ENCODE measurements around the gene CCDC85C. TPM values are rescaled to one million over a fixed set of nuclear protein-coding genes. Genes with fewer than 3 reads are reported as not detected.

CCDC85C gene
- total and polyA plus RNA-seq, 4 donors, result 4.0 to 23.9 (median 9.6) TPM

- 58% methylated on average over 3 of the region's 3 CpGs for WGBS
- Histone ChIP-seq H3K4me3 (ENCODE audit: low read depth in 1 of 3, low read length in 3 of 3) (no peak overlapping the region), H3K9ac (ENCODE audit: low read depth in 1 of 2, low read length in 2 of 2) (no peak overlapping the region), H3K27ac (ENCODE audit: low read depth in 1 of 2, low read length in 2 of 2) (peak overlapping the region; percentile 14 to 53), H3K4me1 (ENCODE audit: control insufficient read depth in 4 of 4, insufficient read depth in 4 of 4, low read length in 3 of 4) (peaks cover 36 to 75% (median 57%) of the 10 kb centered on the region in 4 donors), H3K9me3 (ENCODE audit: control insufficient read depth in 4 of 4, low read length in 3 of 4) (no peaks in the 10 kb centered on the region), H3K27me3 (ENCODE audit: control insufficient read depth in 4 of 4, insufficient read depth in 4 of 4, low read length in 3 of 4) (no peaks in the 10 kb centered on the region), H3K36me3 (ENCODE audit: control insufficient read depth in 4 of 4, insufficient read depth in 3 of 4, low read depth in 1 of 4, low read length in 3 of 4) (no peaks in the 10 kb centered on the region)
- TF ChIP-seq HNF4G (IDR thresholded peaks at IDR 0.05), result no peak
- peak; percentile 68 for TF ChIP-seq NR2F2 (IDR thresholded peaks at IDR 0.05)
- DNase-seq (ENCODE audit: low spot score), result no peak
These were observed 5.2 kb downstream of the CCDC85C start for GRCh38 chr14:99598774-99599173.

GRCh38 chr14:99597911-99598600 lies 6.0 kb downstream of the CCDC85C start:
- no peak overlapping the region for H3K4me3 ChIP-seq (ENCODE audit: low read depth in 1 of 3, low read length in 3 of 3)
- no peak overlapping the region for H3K9ac ChIP-seq (ENCODE audit: low read depth in 1 of 2, low read length in 2 of 2)
- H3K36me3 ChIP-seq (ENCODE audit: control insufficient read depth in 4 of 4, insufficient read depth in 3 of 4, low read depth in 1 of 4, low read length in 3 of 4), result no peaks in the 10 kb centered on the region
- no peak for DNase-seq (ENCODE audit: low spot score)
- 88% methylated on average over 20 of the region's 20 CpGs for WGBS
- H3K27ac ChIP-seq (ENCODE audit: low read depth in 1 of 2, low read length in 2 of 2), result peak overlapping the region in 1 of 2 donors; percentile 14
- H3K9me3 ChIP-seq (ENCODE audit: control insufficient read depth in 4 of 4, low read length in 3 of 4), result no peaks in the 10 kb centered on the region
- TF ChIP-seq TAF1 (conservative IDR thresholded peaks at IDR 0.05) (no peak), REST (IDR thresholded peaks at IDR 0.05) (no peak), FOXA2 (IDR thresholded peaks at IDR 0.05) (no peak), FOXA1 (IDR thresholded peaks at IDR 0.05) (no peak), YY1 (IDR thresholded peaks at IDR 0.05) (no peak), ATF3 (IDR thresholded peaks at IDR 0.05) (no peak), SP1 (IDR thresholded peaks at IDR 0.05) (no peak), ZBTB33 (IDR thresholded peaks at IDR 0.05) (no peak)
- H3K27me3 ChIP-seq (ENCODE audit: control insufficient read depth in 4 of 4, insufficient read depth in 4 of 4, low read length in 3 of 4), result no peaks in the 10 kb centered on the region
- H3K4me1 ChIP-seq (ENCODE audit: control insufficient read depth in 4 of 4, insufficient read depth in 4 of 4, low read length in 3 of 4), result peaks cover 36 to 75% (median 55%) of the 10 kb centered on the region in 4 donors

- H3K9ac ChIP-seq (ENCODE audit: low read depth in 1 of 2, low read length in 2 of 2), result no peak overlapping the region
- H3K27me3 ChIP-seq (ENCODE audit: control insufficient read depth in 4 of 4, insufficient read depth in 4 of 4, low read length in 3 of 4), result no peaks in the 10 kb centered on the region
- DNase-seq (ENCODE audit: low spot score), result no peak
- peak overlapping the region; percentile 14 to 35 for H3K27ac ChIP-seq (ENCODE audit: low read depth in 1 of 2, low read length in 2 of 2)
- 60% methylated on average over 7 of the region's 7 CpGs for WGBS
- H3K9me3 ChIP-seq (ENCODE audit: control insufficient read depth in 4 of 4, low read length in 3 of 4), result no peaks in the 10 kb centered on the region
- H3K4me3 ChIP-seq (ENCODE audit: low read depth in 1 of 3, low read length in 3 of 3), result no peak overlapping the region
- no peaks in the 10 kb centered on the region for H3K36me3 ChIP-seq (ENCODE audit: control insufficient read depth in 4 of 4, insufficient read depth in 3 of 4, low read depth in 1 of 4, low read length in 3 of 4)
- peaks cover 36 to 75% (median 52%) of the 10 kb centered on the region in 4 donors for H3K4me1 ChIP-seq (ENCODE audit: control insufficient read depth in 4 of 4, insufficient read depth in 4 of 4, low read length in 3 of 4)
- TF ChIP-seq FOXA2 (IDR thresholded peaks at IDR 0.05), result no peak
- peak; percentile 68 for TF ChIP-seq FOXA1 (IDR thresholded peaks at IDR 0.05)
- no peak for TF ChIP-seq ZBTB33 (IDR thresholded peaks at IDR 0.05)
- TF ChIP-seq SP1 (IDR thresholded peaks at IDR 0.05), result peak; percentile 76
- TF ChIP-seq CTCF (IDR thresholded peaks at IDR 0.05; ENCODE audit: low read depth, low read length, missing input control), result no peak
- no peak for TF ChIP-seq GABPA (IDR thresholded peaks at IDR 0.05 in 1 of 2, conservative IDR thresholded peaks at IDR 0.05 in 1 of 2)
- peak in 1 of 2 donors; percentile 41 for TF ChIP-seq RAD21 (IDR thresholded peaks at IDR 0.05)
- no peak for TF ChIP-seq ATF3 (IDR thresholded peaks at IDR 0.05)
- TF ChIP-seq JUND (IDR thresholded peaks at IDR 0.05), result peak in 1 of 2 donors; percentile 35
- no peak for TF ChIP-seq EGR1 (IDR thresholded peaks at IDR 0.05; ENCODE audit: low read depth in 2 of 2)
- no peak for TF ChIP-seq MAX (IDR thresholded peaks at IDR 0.05)
- no peak for TF ChIP-seq NR2F2 (IDR thresholded peaks at IDR 0.05)
- peak; percentile 99 for TF ChIP-seq HNF4A (conservative IDR thresholded peaks at IDR 0.05)
These were observed 7.2 kb downstream of the CCDC85C start for GRCh38 chr14:99596772-99597171.

Data from liver (tissue), 9 donors.